DOHH2 (cell line): Measurements from ENCODE around the gene OR4K13.

Experiments used
- EZH2phosphoT487 ChIP-seq: fragments of 200-600 bp; sonication (generic); IDR thresholded peaks from 2 replicates; pipeline ENCODE4 v1.6.1; 2017; ENCODE audit warnings: borderline replicate concordance, mild to moderate bottlenecking, antibody characterized with exemption, low read length, moderate library complexity, mixed read lengths
- TF ChIP-seq, protein P1 (sequence below): fragments of 200-600 bp; sonication (generic); IDR thresholded peaks from one replicate; pipeline ENCODE4 v1.5.1; 2014; ENCODE audit warnings: antibody characterized with exemption, mild to moderate bottlenecking, low read depth, low read length; ENCODE audit not compliant: poor library complexity, severe bottlenecking

DNA sequence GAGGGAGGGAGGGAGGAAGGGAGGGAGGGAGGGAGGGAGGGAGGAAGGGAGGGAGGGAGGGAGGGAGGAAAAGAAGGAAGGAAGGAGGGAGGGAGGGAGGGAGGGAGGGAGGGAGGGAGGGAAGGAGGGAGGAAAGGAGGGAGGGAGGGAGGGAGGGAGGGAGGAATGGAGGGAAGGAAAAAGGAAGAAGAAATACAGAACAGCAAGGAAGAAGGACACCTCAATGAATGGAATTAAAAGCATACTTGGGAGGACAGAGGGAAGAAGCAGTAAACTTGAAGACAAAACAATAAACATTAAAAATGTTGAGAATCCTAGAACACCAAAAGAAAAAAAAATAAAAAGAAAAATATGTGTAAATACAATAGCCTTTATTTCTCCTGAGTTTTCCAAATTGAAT lies 27.7 kb downstream of the OR4K13 start:
- TF ChIP-seq, protein P1, sequence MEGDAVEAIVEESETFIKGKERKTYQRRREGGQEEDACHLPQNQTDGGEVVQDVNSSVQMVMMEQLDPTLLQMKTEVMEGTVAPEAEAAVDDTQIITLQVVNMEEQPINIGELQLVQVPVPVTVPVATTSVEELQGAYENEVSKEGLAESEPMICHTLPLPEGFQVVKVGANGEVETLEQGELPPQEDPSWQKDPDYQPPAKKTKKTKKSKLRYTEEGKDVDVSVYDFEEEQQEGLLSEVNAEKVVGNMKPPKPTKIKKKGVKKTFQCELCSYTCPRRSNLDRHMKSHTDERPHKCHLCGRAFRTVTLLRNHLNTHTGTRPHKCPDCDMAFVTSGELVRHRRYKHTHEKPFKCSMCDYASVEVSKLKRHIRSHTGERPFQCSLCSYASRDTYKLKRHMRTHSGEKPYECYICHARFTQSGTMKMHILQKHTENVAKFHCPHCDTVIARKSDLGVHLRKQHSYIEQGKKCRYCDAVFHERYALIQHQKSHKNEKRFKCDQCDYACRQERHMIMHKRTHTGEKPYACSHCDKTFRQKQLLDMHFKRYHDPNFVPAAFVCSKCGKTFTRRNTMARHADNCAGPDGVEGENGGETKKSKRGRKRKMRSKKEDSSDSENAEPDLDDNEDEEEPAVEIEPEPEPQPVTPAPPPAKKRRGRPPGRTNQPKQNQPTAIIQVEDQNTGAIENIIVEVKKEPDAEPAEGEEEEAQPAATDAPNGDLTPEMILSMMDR, result no peak
- no peak for TF ChIP-seq EZH2phosphoT487
